H1 (cell line): Measurements from ENCODE around the gene PVR. TPM values are rescaled to one million over a fixed set of nuclear protein-coding genes. Genes with fewer than 3 reads are reported as not detected.

Experiments used
- CTCF ChIA-PET: fragments of 300-600 bp; sonication (Branson Sonifier 250); formaldehyde crosslinking; loops from one replicate; lab custom pipeline; 2021; ENCODE audit not compliant: partially characterized antibody; lab: Charles Lee
- POLR2A ChIA-PET: fragments of 300-600 bp; sonication (Branson Sonifier 250); formaldehyde crosslinking; loops from one replicate; lab custom pipeline; 2021; ENCODE audit warnings: inconsistent platforms; ENCODE audit not compliant: partially characterized antibody; lab: Charles Lee
- DNase-seq, 2 experiments: peaks; one replicate each; pipeline versions ENCODE4 v3.0.0 to v3.0.0-alpha.2; 2010 to 2022; ENCODE audit warnings: low spot score in 2 of 2, low read depth in 1 of 2, mixed read lengths in 1 of 2
- FAIRE-seq: peaks from 2 replicates; lab custom pipeline; 2011; peaks lifted over from hg19 to GRCh38; lab: Jason Lieb, UNC
- H2AFZ ChIP-seq: 2 replicates; pipeline ENCODE4 v1.8.1; 2012; ENCODE audit warnings: low read length, inconsistent platforms
- H2AK5ac ChIP-seq: 2 replicates; pipeline ENCODE4 v1.6.1; 2013; ENCODE audit warnings: low read depth, low read length
- H2BK120ac ChIP-seq: replicated peaks from 2 replicates; pipeline ENCODE3; 2013; ENCODE audit warnings: low read depth, low read length, inconsistent platforms
- H2BK12ac ChIP-seq: 2 replicates; pipeline ENCODE4 v1.6.1; 2013; ENCODE audit warnings: low read depth, low read length
- H2BK15ac ChIP-seq: 2 replicates; pipeline ENCODE4 v1.6.1; 2013; ENCODE audit warnings: low read length
- H2BK20ac ChIP-seq: 2 replicates; pipeline ENCODE4 v1.6.1; 2013; ENCODE audit warnings: low read length
- H2BK5ac ChIP-seq: 2 replicates; pipeline ENCODE4 v1.6.1; 2013; ENCODE audit warnings: low read depth, low read length
- H3K14ac ChIP-seq: 2 replicates; pipeline ENCODE4 v1.6.1; 2013; ENCODE audit warnings: inconsistent platforms; ENCODE audit not compliant: insufficient read length
- H3K18ac ChIP-seq: 2 replicates; pipeline ENCODE4 v1.6.1; 2013; ENCODE audit warnings: low read length; ENCODE audit errors: extremely low read depth
- H3K23ac ChIP-seq: 2 replicates; pipeline ENCODE4 v1.6.1; 2013; ENCODE audit warnings: inconsistent platforms; ENCODE audit not compliant: insufficient read length
- H3K23me2 ChIP-seq: 2 replicates; pipeline ENCODE4 v1.6.1; 2013; ENCODE audit warnings: low read depth, low read length
- H3K27ac ChIP-seq: 2 replicates; pipeline ENCODE4 v1.6.1; 2011; ENCODE audit warnings: low read depth, low read length, inconsistent platforms
- H3K27me3 ChIP-seq, 4 experiments: replicated peaks in 1 of 4; 1 replicate in 1 of 4; 2 replicates in 3 of 4; pipeline versions ENCODE4 v1.6.1 to v1.8.1; 2011 to 2013; ENCODE audit warnings: low read length in 3 of 4, mild to moderate bottlenecking in 3 of 4, inconsistent platforms in 2 of 4, mixed read lengths in 2 of 4, moderate library complexity in 1 of 4; ENCODE audit not compliant: control insufficient read depth in 3 of 4, insufficient read depth in 3 of 4; ENCODE audit errors: extremely low read depth in 1 of 4
- H3K36me3 ChIP-seq, 4 experiments: 2 replicates each; pipeline versions ENCODE4 v1.6.1 to v1.8.1; 2011 to 2013; ENCODE audit warnings: mild to moderate bottlenecking in 4 of 4, low read length in 3 of 4, moderate library complexity in 2 of 4, control low read depth in 1 of 4, inconsistent platforms in 1 of 4; ENCODE audit not compliant: insufficient read depth in 4 of 4, control insufficient read depth in 2 of 4
- H3K4ac ChIP-seq: replicated peaks from 2 replicates; pipeline ENCODE3; 2013; ENCODE audit warnings: low read length, low read depth, mixed read lengths, inconsistent platforms; ENCODE audit not compliant: insufficient read length
- H3K4me1 ChIP-seq, 4 experiments: replicated peaks in 1 of 4; 1 replicate in 1 of 4; 2 replicates in 3 of 4; pipeline versions ENCODE4 v1.6.1 to v1.8.1; 2011 to 2013; ENCODE audit warnings: low read length in 3 of 4, inconsistent platforms in 2 of 4, mixed read lengths in 1 of 4; ENCODE audit not compliant: insufficient read depth in 4 of 4, control insufficient read depth in 3 of 4
- H3K4me2 ChIP-seq, 2 experiments: 2 replicates each; pipeline versions ENCODE4 v1.6.1 to v1.8.1; 2011 to 2013; ENCODE audit warnings: low read depth in 2 of 2, low read length in 2 of 2, control low read depth in 1 of 2, inconsistent platforms in 1 of 2, mild to moderate bottlenecking in 1 of 2; ENCODE audit not compliant: insufficient read depth in 1 of 2
- H3K4me3 ChIP-seq, 4 experiments: fragments of 200-600, 300-600 bp in 1 of 4; sonication (generic), shearing (Covaris generic), sonication (Bioruptor Twin) in 1 of 4; 2 replicates each; pipeline versions ENCODE4 v1.5.1 to v1.8.1; 2011 to 2016; ENCODE audit warnings: low read length in 4 of 4, low read depth in 3 of 4, control low read depth in 2 of 4, inconsistent platforms in 2 of 4, mild to moderate bottlenecking in 2 of 4, mixed read lengths in 1 of 4, moderate library complexity in 1 of 4; ENCODE audit not compliant: insufficient read depth in 2 of 4; ENCODE audit errors: extremely low read depth in 1 of 4
- H3K56ac ChIP-seq: replicated peaks from 2 replicates; pipeline ENCODE3; 2013; ENCODE audit warnings: low read depth, mild to moderate bottlenecking, mixed read lengths, low read length, inconsistent platforms; ENCODE audit not compliant: insufficient read length
- H3K79me1 ChIP-seq: 2 replicates; pipeline ENCODE4 v1.6.1; 2013; ENCODE audit warnings: low read depth, low read length, control low read depth
- H3K79me2 ChIP-seq, 2 experiments: 2 replicates each; pipeline versions ENCODE4 v1.6.1 to v1.8.1; 2012 to 2013; ENCODE audit warnings: low read length in 2 of 2, mild to moderate bottlenecking in 2 of 2, inconsistent platforms in 1 of 2; ENCODE audit not compliant: insufficient read depth in 2 of 2, control insufficient read depth in 1 of 2
- H3K9ac ChIP-seq, 4 experiments: replicated peaks in 1 of 4; 1 replicate in 1 of 4; 2 replicates in 3 of 4; pipeline versions ENCODE4 v1.6.1 to v1.8.1; 2011 to 2013; ENCODE audit warnings: low read depth in 3 of 4, low read length in 3 of 4, control low read depth in 2 of 4, mild to moderate bottlenecking in 2 of 4, moderate library complexity in 2 of 4, inconsistent platforms in 1 of 4; ENCODE audit errors: extremely low read depth in 1 of 4
- H3K9me3 ChIP-seq, 2 experiments: 2 replicates each; pipeline versions ENCODE4 v1.6.1 to v1.8.1; 2012 to 2013; ENCODE audit warnings: mild to moderate bottlenecking in 2 of 2, moderate library complexity in 2 of 2, control low read depth in 1 of 2, inconsistent platforms in 1 of 2, low read depth in 1 of 2, low read length in 1 of 2, mixed read lengths in 1 of 2; ENCODE audit not compliant: insufficient read depth in 2 of 2
- H4K20me1 ChIP-seq, 2 experiments: replicated peaks in 1 of 2; 2 replicates each; pipeline versions ENCODE3 to v1.8.1; 2011 to 2013; ENCODE audit warnings: inconsistent platforms in 2 of 2, low read length in 2 of 2, mild to moderate bottlenecking in 1 of 2; ENCODE audit not compliant: insufficient read depth in 2 of 2, control insufficient read depth in 1 of 2
- H4K5ac ChIP-seq: 2 replicates; pipeline ENCODE4 v1.6.1; 2013; ENCODE audit warnings: low read length, low read depth, mixed read lengths, inconsistent platforms; ENCODE audit not compliant: insufficient read length
- H4K8ac ChIP-seq: 2 replicates; pipeline ENCODE4 v1.8.0; 2013; ENCODE audit warnings: mild to moderate bottlenecking, moderate library complexity, low read length, inconsistent platforms; ENCODE audit not compliant: insufficient read depth; ENCODE audit errors: extremely low read depth
- H4K91ac ChIP-seq: replicated peaks from 2 replicates; pipeline ENCODE3; 2013; ENCODE audit warnings: low read length, mixed read lengths, inconsistent platforms; ENCODE audit not compliant: insufficient read length
- WGBS, 2 experiments: shearing (Covaris generic) in 1 of 2; methylation state at CpG; one replicate each; pipeline versions ENCODE4 v1.1.6 to v1.1.7; 2013 to 2015; ENCODE audit warnings: low lambda C conversion rate in 2 of 2, mixed read lengths in 2 of 2, inconsistent platforms in 1 of 2, low coverage in 1 of 2, missing lambda C conversion rate in 1 of 2; ENCODE audit not compliant: insufficient replicate concordance in 2 of 2, insufficient coverage in 1 of 2, insufficient read length in 1 of 2; ENCODE audit errors: extremely low coverage in 1 of 2, missing lambda C conversion rate in 1 of 2; 5-methylcytosine and 5-hydroxymethylcytosine counted together
- polyA plus RNA-seq, 7 experiments: library from polyadenylated mRNA; depleted of rRNA in 3 of 7; stranded (reverse) in 5 of 7; unstranded in 2 of 7; fragments of >200 nt in 5 of 7; fragments of 200-250 nt in 2 of 7; gene quantifications; 1 replicate in 5 of 7; 2 replicates in 1 of 7; 4 replicates in 1 of 7; pipeline versions ENCODE4 v1.2.1 to v1.2.3, GENCODE V29; 2011 to 2013; ENCODE audit warnings: missing spikeins in 2 of 7, mixed read lengths in 2 of 7
- total RNA-seq: library from RNA; stranded (reverse); fragmentation: NEBNext Ultra II Directional; extraction: Animal tissue kit (Norgen Biotek cat#: 25700); gene quantifications from 2 replicates; pipeline ENCODE4 v1.2.1, GENCODE V29; 2021

PVR gene
- total and polyA plus RNA-seq, 2 of the 8 experiments (the other 6 are each of a cell fraction or from before 2014, with no cell fraction given) = 13.3 to 14.8 TPM

- WGBS, 2 experiments = 84% methylated on average over 5 of the region's 5 CpGs; no CpG with 5 or more reads in 1 of the 2 experiments
- Histone ChIP-seq H2BK5ac (no peak overlapping the region), H2BK15ac (no peak overlapping the region), H2BK20ac (no peak overlapping the region), H3K79me2 (no peaks in the 10 kb centered on the region), H3K4me1 (peaks cover 0 to 13% (median 4%) of the 10 kb centered on the region in 4 experiments; a peak in 6 of 7 replicates), H4K91ac (peak overlapping the region; percentile 42), H4K8ac (no peak overlapping the region), H3K23me2 (no peaks in the 10 kb centered on the region; the same call in 1 of the 2 replicates), H3K18ac (no peak overlapping the region), H3K4me2 (no peak overlapping the region; a peak in 1 of 4 replicates), H3K36me3 (no peaks in the 10 kb centered on the region), H3K14ac (no peak overlapping the region), H4K5ac (no peak overlapping the region), H3K9ac (no peak overlapping the region), H3K23ac (no peak overlapping the region), H3K4ac (no peak overlapping the region), H4K20me1 (no peaks in the 10 kb centered on the region), H2AK5ac (no peak overlapping the region), H2AFZ (peak overlapping the region; percentile 58; the same call in 1 of the 2 replicates), H3K27ac (no peak overlapping the region), H3K4me3 (no peak overlapping the region), H3K79me1 (no peaks in the 10 kb centered on the region), H2BK12ac (no peak overlapping the region), H3K27me3 (no peaks in the 10 kb centered on the region), H2BK120ac (peak overlapping the region; percentile 14), H3K56ac (no peak overlapping the region), H3K9me3 (no peaks in the 10 kb centered on the region)
- ChIA-PET POLR2A (no interaction called here), CTCF (interaction anchor here (1.2 to 11.2 kb wide), 3 partner anchors 29 to 92 kb away, joined by 3 to 134 read pairs (median 4); no protein-coding TSS in a partner anchor)
- DNase-seq (no peak), FAIRE-seq (no peak)
Measured at GRCh38 chr19:44692379-44692721, 48.6 kb downstream of the PVR start.
